RWPE2 (cell line): ENCODE data around the gene PNP.
"Not testable (repeated sequence)": the region's sequence is repeated elsewhere in the genome, so short reads cannot be mapped to it uniquely, and the experiment has no call there.

Source experiments
- ATAC-seq: fragments of 200-7000 bp; cut with Tn5 transposase; 3 replicates; pipeline ENCODE4 v1.9.1; 2021; ENCODE audit warnings: low read depth
- DNase-seq: peaks from one replicate; pipeline ENCODE4 v3.0.0-alpha.2; 2020; ENCODE audit warnings: low spot score
- H3K27ac ChIP-seq: fragments of 450-650 bp; 2 replicates; pipeline ENCODE4 v1.5.1; 2017; ENCODE audit warnings: mild to moderate bottlenecking; ENCODE audit not compliant: poor library complexity, severe bottlenecking
- H3K27me3 ChIP-seq: fragments of 250-450 bp; sonication (Bioruptor Pico); 2 replicates; pipeline ENCODE4 v1.5.1; 2021; ENCODE audit warnings: mild to moderate bottlenecking, moderate library complexity; ENCODE audit not compliant: insufficient read depth, poor library complexity, severe bottlenecking
- H3K36me3 ChIP-seq: fragments of 250-450 bp; sonication (Bioruptor Pico); 2 replicates; pipeline ENCODE4 v1.5.1; 2020; ENCODE audit warnings: low read depth, mild to moderate bottlenecking, moderate library complexity
- H3K4me1 ChIP-seq: fragments of 250-450 bp; sonication (Bioruptor Pico); 2 replicates; pipeline ENCODE4 v1.5.1; 2021; ENCODE audit warnings: mild to moderate bottlenecking, moderate library complexity; ENCODE audit not compliant: insufficient read depth, poor library complexity, severe bottlenecking
- H3K4me3 ChIP-seq: fragments of 250-450 bp; sonication (Bioruptor Pico); 2 replicates; pipeline ENCODE4 v1.5.1; 2021; ENCODE audit warnings: mild to moderate bottlenecking, moderate library complexity; ENCODE audit not compliant: severe bottlenecking
- H3K9me3 ChIP-seq: fragments of 250-450 bp; sonication (Bioruptor Pico); 2 replicates; pipeline ENCODE4 v1.5.1; 2021; ENCODE audit warnings: mild to moderate bottlenecking, moderate library complexity; ENCODE audit not compliant: severe bottlenecking
- TF ChIP-seq, protein P1 (sequence below): fragments of 450-650 bp; IDR thresholded peaks from one replicate; pipeline ENCODE4 v1.5.1; 2017; ENCODE audit warnings: mild to moderate bottlenecking, moderate library complexity; ENCODE audit not compliant: poor library complexity, severe bottlenecking

Gene PNP

GRCh38 chr14:20503898-20504297 is 34.7 kb downstream of the PNP start:
- H3K27me3 ChIP-seq, result no peaks in the 10 kb centered on the region
- peaks cover 13% of the 10 kb centered on the region for H3K4me1 ChIP-seq
- no peak for ATAC-seq
- TF ChIP-seq, protein P1, sequence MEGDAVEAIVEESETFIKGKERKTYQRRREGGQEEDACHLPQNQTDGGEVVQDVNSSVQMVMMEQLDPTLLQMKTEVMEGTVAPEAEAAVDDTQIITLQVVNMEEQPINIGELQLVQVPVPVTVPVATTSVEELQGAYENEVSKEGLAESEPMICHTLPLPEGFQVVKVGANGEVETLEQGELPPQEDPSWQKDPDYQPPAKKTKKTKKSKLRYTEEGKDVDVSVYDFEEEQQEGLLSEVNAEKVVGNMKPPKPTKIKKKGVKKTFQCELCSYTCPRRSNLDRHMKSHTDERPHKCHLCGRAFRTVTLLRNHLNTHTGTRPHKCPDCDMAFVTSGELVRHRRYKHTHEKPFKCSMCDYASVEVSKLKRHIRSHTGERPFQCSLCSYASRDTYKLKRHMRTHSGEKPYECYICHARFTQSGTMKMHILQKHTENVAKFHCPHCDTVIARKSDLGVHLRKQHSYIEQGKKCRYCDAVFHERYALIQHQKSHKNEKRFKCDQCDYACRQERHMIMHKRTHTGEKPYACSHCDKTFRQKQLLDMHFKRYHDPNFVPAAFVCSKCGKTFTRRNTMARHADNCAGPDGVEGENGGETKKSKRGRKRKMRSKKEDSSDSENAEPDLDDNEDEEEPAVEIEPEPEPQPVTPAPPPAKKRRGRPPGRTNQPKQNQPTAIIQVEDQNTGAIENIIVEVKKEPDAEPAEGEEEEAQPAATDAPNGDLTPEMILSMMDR, result no peak
- H3K4me3 ChIP-seq, result no peak overlapping the region
- peaks cover 2% of the 10 kb centered on the region for H3K9me3 ChIP-seq
- no peak overlapping the region for H3K27ac ChIP-seq
- DNase-seq, result no peak
- no peaks in the 10 kb centered on the region for H3K36me3 ChIP-seq

DNA sequence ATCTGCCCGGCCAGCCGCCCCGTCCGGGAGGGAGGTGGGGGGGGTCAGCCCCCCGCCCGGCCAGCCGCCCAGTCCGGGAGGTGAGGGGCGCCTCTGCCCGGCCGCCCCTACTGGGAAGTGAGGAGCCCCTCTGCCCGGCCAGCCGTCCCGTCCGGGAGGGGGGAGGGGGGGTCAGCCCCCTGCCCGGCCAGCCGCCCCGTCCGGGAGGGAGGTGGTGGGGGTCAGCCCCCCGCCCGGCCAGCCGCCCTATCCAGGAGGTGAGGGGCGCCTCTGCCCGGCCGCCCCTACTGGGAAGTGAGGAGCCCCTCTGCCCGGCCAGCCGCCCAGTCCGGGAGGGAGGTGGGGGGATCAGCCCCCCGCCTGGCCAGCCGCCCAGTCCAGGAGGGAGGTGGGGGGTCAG is 37.1 kb downstream of the PNP start:
- H3K9me3 ChIP-seq, ATAC-seq, DNase-seq, H3K4me3 ChIP-seq, H3K4me1 ChIP-seq, H3K36me3 ChIP-seq, H3K27ac ChIP-seq, H3K27me3 ChIP-seq: not testable (repeated sequence)

DNA sequence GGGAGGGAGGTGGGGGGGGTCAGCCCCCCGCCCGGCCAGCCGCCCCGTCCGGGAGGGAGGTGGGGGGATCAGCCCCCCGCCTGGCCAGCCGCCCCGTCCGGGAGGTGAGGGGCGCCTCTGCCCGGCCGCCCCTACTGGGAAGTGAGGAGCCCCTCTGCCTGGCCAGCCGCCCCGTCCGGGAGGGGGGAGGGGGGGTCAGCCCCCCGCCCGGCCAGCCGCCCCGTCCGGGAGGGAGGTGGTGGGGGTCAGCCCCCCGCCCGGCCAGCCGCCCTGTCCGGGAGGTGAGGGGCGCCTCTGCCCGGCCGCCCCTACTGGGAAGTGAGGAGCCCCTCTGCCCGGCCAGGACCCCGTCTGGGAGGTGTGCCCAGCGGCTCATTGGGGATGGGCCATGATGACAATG is 37.5 kb downstream of the PNP start:
- not testable (repeated sequence) for H3K36me3 ChIP-seq, H3K9me3 ChIP-seq, ATAC-seq, DNase-seq, H3K27me3 ChIP-seq, H3K27ac ChIP-seq, H3K4me1 ChIP-seq, H3K4me3 ChIP-seq

- DNase-seq, H3K4me1 ChIP-seq, H3K9me3 ChIP-seq, H3K36me3 ChIP-seq, H3K4me3 ChIP-seq, ATAC-seq, H3K27me3 ChIP-seq, H3K27ac ChIP-seq: not testable (repeated sequence)
Measured at GRCh38 chr14:20507537-20507936, 38.3 kb downstream of the PNP start.

DNA sequence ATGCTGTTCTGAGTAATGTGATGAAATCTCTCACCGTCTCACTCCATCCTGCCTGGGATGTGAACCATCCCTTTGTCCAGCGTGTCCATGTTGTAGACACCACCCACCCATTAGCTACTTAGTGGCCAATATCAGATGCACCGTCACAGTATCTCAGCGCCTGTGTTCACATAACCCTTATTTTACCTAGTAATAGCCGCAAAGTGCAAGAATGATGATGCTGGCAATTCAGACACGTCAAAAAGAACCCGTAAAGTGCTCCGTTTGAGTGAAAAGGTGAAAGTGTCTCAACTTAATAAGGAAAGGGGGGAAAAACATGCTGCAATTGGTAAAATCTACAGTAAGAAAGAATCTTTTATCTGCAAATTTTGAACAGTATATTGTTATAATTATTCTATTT is 39.2 kb downstream of the PNP start:
- Histone ChIP-seq H3K9me3 (no peaks in the 10 kb centered on the region), H3K27ac (no peak overlapping the region), H3K4me1 (no peaks in the 10 kb centered on the region), H3K27me3 (no peaks in the 10 kb centered on the region), H3K4me3 (no peak overlapping the region), H3K36me3 (no peaks in the 10 kb centered on the region)
- TF ChIP-seq, protein P1, result no peak
- DNase-seq (no peak), ATAC-seq (no peak)

DNA sequence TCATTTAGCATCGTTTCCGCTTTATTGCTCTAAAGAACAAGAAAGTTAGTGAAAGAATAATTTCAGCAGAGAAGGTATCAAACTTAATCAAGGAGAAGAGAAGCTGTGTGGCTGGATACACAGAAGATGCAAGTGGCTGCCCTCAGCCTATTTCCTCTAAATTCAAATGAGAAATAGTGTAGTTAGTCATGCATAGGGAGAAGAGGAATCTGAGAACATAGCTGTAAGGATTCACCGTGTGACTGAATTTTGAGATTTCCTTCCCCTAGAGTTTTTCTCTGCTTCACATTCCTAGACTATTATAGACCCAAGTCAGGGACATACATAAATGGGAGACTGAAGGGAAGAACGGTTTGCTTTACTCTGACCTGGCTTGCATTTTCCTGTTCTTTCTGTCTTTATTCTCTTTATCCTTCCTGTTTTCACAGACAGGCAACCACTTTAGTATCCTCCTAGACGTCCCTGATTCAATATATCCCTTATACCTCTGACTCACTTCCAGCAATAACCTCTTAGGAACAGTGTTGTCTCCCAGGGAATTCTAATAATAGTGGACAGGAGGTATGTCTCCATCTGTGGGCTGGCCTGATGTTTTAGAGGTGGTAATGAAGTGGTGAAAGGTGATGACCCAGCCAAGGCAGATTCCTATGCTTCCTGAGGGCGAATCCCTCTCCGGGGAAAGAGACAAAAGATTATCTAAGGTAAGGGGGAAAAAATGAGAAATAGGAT is 43.1 kb downstream of the PNP start:
- peak; percentile 53 for ATAC-seq
- Histone ChIP-seq H3K27me3 (no peaks in the 10 kb centered on the region), H3K4me1 (peaks cover 8% of the 10 kb centered on the region), H3K27ac (no peak overlapping the region), H3K36me3 (no peaks in the 10 kb centered on the region), H3K4me3 (no peak overlapping the region), H3K9me3 (no peaks in the 10 kb centered on the region)
- TF ChIP-seq, protein P1, result no peak
- DNase-seq, result no peak
